GM12864 (cell line): Measurements from ENCODE around the gene QSOX2.
A peak's percentile ranks its signal among the peaks of the same experiment; 100 is the strongest.

Source experiments
- DNase-seq: peaks from one replicate; pipeline ENCODE4 v3.0.0-alpha.2; 2011; ENCODE audit warnings: low read depth
- H3K4me3 ChIP-seq: 2 replicates; pipeline ENCODE4 v1.5.1; 2011; ENCODE audit warnings: mild to moderate bottlenecking, low read depth, low read length, control low read depth
- TF ChIP-seq, protein P1 (sequence below): IDR thresholded peaks from 2 replicates; pipeline ENCODE4 v1.5.1; 2011; ENCODE audit warnings: low read depth, mild to moderate bottlenecking, moderate library complexity, low read length, control low read depth, inconsistent platforms; ENCODE audit errors: missing control alignments

The QSOX2 gene

DNA sequence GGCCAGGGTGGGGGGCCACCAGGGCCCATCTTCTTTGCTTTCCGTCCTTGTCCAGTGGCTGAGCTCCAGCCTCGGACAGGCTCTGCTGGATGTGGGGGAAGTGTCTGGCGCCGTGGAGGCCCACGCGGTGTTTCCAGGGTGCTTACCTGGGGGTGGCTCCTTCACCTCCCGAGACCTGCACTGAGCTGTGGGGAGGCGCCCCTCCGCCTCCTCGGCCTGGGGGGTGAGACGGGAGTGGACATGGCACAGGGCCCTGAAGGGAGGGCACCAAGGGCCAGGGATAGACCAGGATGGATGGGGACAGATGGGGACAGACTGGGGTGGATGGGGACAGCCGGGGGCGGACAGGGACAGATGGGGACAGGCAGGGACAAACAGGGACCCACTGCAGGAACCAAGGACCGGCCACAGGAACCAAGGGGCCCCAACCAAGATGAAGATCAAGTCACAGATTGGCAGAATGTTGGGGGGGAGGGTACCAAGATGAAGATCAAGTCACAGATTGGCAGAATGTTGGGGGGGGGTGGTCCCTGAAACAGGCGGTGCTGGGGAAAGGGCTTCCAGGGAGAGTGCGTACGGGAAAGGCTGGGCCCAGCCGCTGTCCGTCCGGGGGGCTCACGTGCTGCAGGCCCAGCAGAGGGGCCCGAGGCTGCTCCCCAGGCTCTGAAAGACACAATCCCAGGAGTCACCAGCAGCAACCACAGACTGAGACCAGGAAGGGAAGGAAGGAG, 13.3 kb upstream of the QSOX2 start:
- H3K4me3 ChIP-seq: no peak overlapping the region
- no peak for DNase-seq
- TF ChIP-seq, protein P1, sequence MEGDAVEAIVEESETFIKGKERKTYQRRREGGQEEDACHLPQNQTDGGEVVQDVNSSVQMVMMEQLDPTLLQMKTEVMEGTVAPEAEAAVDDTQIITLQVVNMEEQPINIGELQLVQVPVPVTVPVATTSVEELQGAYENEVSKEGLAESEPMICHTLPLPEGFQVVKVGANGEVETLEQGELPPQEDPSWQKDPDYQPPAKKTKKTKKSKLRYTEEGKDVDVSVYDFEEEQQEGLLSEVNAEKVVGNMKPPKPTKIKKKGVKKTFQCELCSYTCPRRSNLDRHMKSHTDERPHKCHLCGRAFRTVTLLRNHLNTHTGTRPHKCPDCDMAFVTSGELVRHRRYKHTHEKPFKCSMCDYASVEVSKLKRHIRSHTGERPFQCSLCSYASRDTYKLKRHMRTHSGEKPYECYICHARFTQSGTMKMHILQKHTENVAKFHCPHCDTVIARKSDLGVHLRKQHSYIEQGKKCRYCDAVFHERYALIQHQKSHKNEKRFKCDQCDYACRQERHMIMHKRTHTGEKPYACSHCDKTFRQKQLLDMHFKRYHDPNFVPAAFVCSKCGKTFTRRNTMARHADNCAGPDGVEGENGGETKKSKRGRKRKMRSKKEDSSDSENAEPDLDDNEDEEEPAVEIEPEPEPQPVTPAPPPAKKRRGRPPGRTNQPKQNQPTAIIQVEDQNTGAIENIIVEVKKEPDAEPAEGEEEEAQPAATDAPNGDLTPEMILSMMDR: no peak

DNA sequence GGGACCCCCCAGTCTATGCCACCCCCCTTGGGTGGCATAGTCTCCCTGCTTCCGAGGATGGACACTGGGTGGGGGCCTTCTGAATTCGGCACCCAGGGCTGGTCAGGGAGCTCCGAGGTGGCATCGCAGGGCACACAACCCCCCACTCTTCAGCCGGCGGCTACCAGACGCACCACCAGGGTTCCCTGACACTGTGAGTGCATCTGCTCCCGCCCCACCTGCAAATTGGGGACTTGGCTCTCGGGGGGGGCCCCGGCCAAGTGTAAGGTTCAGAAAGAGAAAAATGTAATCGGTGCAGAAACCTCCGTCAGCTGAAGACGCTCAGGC, 12.7 kb upstream of the QSOX2 start:
- TF ChIP-seq, protein P1: no peak
- no peak overlapping the region for H3K4me3 ChIP-seq
- no peak for DNase-seq

DNA sequence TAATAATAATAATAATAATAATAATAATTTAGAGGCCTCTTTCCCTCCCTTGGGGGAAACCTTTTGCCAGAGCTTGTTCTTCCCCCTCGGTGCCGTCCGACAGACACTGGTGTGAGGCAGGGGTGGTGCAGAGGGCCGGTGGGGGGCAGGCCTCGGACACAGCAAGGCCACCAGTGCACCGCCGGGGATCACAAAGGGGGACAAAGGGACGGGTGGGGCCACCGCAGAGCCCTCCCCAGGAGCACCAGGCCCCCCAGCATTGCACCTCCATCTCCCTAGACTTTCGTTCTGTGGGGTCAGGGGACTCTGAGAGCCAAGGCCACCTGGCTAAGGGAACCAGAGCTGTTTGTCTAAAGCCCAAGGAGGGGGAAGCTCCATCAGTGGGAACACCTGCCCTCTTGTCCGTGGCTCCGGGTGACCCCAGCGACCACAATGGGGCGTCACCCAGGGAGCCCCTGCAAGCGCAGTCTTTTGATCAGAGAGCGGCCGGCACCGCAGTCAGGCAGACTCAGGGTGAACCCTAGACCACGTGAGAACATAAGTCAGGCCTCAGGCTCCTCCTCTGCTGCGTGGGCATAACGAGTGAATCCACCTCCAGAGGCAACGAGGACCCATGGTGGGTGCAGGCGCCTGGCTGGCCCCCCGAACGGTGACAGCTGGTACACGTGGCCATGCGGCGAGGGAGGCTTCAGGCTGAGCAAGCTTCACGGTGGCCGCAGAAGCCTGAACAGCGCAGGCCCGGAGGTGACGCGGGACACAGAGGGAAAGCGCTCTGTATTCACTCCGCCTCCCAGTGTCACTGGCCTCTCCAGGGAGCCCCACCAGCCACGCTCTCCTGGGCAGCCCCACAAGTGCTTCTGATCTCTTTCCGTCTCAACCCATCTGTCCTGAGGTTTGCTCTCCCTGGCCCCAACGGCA, 12.0 kb upstream of the QSOX2 start:
- no peak for DNase-seq
- no peak overlapping the region for H3K4me3 ChIP-seq
- TF ChIP-seq, protein P1: no peak

DNA sequence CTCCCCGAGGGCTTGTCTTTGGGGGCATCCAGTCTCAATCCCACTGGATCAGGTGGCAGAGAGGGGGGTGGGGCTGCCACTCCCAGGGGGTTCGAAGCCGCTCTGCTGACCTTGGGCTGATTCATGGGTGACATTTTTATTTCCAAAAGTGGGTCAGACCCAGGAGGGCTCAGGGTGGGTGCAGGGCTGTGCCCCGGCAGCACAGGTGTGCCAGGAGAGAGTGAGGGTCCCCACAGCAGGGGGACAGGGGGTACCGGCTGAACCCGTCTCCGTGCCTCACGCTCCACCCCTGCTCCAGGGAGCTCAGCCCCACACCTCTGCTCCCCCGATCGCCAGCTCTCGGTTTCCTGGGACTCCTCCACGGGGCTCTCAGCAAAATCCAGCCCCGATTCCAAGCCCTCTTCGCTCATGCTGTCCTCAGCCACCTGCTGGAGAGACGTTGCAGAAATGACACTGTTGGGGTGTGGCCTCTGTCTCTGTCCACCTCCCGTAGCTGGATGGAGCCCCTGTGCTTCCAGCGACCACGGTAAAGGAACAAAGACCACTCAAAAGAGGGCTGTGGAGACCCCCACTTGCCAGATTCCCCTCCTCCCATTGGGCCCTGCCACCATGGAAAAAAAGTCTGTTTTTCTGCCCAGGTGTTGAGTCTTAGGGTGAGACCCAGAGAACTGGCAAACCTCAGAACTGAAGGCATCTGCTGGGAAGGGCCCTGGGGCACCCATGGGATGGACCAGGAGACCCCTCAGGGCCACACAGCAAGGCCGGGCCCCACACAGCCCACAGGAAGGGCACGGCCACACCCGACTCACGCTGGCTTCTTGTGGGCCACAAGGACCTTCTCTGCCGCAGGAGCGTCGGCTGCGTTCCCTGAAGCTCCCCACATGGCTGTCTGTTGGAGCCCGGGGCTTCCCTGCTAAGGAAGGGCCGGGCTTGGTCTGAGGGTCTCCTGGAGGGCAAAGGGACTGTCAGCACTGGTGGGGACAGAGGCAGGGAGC, 10.6 kb upstream of the QSOX2 start:
- no peak overlapping the region for H3K4me3 ChIP-seq
- TF ChIP-seq, protein P1: peak; percentile 22
- no peak for DNase-seq

DNA sequence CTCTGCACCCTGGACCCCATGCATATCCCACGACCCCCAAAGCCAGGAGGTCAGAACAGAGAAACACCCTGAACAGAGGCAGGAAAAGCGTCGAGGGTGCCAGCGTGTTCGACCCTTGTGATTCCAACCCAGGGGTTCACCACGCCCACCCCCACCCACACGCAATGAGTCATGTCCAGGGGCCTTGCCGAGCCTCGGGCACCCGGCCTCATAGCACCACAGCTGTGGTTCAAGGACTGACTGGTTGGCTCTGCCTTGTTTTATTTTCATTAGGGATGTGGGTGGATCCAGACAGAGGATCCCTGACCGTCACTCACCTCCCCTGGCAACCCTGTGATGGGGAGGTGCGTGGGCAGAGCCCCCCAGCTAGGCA, 9.5 kb upstream of the QSOX2 start:
- H3K4me3 ChIP-seq: no peak overlapping the region
- no peak for DNase-seq
- TF ChIP-seq, protein P1: no peak

DNA sequence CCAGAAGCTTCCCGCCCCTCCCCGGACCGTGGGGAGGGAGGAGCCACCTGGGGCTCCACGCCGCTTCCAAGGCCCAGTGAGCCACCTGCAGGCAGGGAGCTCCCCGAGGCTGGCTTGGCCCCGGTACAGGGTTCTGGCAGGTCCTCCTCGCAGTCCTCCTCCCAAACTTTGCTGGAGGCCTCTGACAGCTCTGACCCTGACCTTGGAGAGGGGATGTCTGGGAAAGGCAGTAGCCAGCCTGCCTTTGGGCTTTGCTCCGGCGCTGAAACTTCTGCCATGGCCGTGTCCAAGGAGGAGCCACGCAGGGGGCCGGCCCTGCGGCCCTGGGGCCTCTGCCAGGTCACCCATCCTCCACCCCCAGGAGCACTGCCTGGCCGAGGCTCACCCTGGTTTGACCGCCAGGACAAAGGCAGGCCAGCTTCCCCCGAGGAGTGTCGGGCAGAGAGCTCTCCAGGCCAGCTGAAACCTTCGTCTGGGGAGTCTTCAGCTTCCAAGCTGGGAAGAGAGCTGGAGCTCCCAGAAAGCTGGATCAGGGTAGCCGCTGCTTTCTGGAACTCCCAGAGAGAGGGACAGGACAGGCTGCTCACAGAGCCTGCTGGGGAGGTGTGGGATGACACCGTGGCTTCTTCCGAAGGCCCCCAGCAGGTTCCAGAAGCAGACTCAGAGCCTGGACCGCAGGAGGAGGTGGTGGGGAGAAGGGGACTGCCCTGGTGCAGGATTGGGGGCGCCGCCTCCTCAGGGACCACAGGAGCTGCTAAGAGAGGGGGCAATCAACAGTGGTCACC, 9.0 kb upstream of the QSOX2 start:
- no peak overlapping the region for H3K4me3 ChIP-seq
- TF ChIP-seq, protein P1: no peak
- DNase-seq: no peak
